ENCODE results near the gene SLC25A18.

Gene SLC25A18

DNA sequence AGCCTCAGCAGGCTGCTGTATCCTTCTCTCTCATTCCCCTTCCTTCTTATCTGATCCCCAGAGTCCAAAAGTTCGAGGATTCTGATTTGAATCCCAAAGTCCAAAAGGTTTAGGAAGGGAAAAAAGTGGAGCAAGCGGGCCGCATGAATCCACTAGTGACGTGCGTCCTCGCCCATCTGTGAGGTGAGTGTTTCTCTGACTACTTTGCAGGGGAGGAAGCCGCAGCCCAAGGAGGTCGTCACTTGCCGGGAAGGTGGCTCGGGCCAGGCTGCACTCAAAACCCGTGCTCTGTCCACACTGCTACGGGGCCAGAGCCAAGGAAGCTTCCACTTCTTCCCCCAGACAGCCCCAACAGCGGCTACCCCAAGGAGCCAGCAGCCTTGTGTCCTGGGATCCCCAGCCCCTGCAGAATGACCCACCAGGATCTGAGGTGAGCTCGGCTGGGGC is 16.3 kb downstream of the SLC25A18 start:
- Histone ChIP-seq H3K27ac (no peak overlapping the region), H3K4me3 (no peak overlapping the region)
- TF ChIP-seq, protein P1, sequence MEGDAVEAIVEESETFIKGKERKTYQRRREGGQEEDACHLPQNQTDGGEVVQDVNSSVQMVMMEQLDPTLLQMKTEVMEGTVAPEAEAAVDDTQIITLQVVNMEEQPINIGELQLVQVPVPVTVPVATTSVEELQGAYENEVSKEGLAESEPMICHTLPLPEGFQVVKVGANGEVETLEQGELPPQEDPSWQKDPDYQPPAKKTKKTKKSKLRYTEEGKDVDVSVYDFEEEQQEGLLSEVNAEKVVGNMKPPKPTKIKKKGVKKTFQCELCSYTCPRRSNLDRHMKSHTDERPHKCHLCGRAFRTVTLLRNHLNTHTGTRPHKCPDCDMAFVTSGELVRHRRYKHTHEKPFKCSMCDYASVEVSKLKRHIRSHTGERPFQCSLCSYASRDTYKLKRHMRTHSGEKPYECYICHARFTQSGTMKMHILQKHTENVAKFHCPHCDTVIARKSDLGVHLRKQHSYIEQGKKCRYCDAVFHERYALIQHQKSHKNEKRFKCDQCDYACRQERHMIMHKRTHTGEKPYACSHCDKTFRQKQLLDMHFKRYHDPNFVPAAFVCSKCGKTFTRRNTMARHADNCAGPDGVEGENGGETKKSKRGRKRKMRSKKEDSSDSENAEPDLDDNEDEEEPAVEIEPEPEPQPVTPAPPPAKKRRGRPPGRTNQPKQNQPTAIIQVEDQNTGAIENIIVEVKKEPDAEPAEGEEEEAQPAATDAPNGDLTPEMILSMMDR (IDR thresholded peaks at IDR 0.05): no peak
- DNase-seq (ENCODE audit: low spot score): no peak

GRCh38 chr22:17580441-17581031 is 17.2 kb downstream of the SLC25A18 start:
- TF ChIP-seq, protein P1 (IDR thresholded peaks at IDR 0.05): no peak
- DNase-seq (ENCODE audit: low spot score): no peak
- no peak overlapping the region for H3K27ac ChIP-seq
- no peak overlapping the region for H3K4me3 ChIP-seq

- no peak for DNase-seq (ENCODE audit: low spot score)
- TF ChIP-seq, protein P1 (IDR thresholded peaks at IDR 0.05): no peak
- H3K27ac ChIP-seq: no peak overlapping the region
- no peak overlapping the region for H3K4me3 ChIP-seq
These were observed 17.8 kb downstream of the SLC25A18 start for GRCh38 chr22:17581056-17581455.

DNA sequence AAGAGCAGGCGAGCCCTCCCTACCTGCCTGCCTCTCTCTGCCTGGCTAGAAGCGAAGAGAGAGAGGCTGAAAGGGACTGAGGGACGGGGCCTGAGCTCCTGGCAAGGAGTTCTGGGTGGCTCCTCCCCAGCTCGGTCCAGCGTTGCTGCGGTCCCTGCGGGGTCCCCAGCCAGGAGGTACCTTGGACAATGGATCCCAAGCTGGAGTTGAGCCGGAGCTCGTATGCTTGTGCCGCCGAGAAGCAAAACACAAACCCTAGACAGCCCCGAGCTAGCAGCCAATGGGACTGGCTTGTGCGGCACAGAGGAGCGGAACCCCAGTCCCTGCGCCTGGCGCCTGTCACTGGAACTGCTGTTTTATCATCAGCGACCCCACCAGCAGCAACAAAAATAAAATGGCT is 18.3 kb downstream of the SLC25A18 start:
- Histone ChIP-seq H3K27ac (no peak overlapping the region), H3K4me3 (no peak overlapping the region)
- DNase-seq (ENCODE audit: low spot score): no peak
- TF ChIP-seq, protein P1 (IDR thresholded peaks at IDR 0.05): no peak

DNA sequence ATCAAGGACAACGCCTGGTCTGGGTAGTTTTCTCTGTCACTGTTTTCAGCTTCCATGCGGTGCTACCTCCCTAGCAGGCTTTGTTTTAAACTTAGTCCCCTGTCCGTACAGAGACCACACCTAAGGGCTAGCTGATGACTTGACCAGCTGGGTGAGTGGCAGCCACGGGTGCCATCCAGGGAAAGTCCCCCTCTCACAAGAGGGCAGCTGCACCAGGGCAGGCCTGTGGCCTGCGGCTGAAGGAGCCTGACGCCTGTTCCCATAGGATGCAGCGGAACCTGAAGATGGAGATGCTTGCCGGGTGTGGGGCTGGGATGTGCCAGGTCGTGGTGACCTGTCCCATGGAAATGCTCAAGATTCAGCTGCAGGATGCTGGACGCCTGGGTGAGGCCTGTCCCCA is 19.9 kb downstream of the SLC25A18 start:
- no peak for DNase-seq (ENCODE audit: low spot score)
- TF ChIP-seq, protein P1 (IDR thresholded peaks at IDR 0.05): no peak
- Histone ChIP-seq H3K27ac (no peak overlapping the region), H3K4me3 (no peak overlapping the region)

- Histone ChIP-seq H3K4me3 (no peak overlapping the region), H3K27ac (no peak overlapping the region)
- TF ChIP-seq, protein P1 (IDR thresholded peaks at IDR 0.05): no peak
- no peak for DNase-seq (ENCODE audit: low spot score)
These were observed 23.6 kb downstream of the SLC25A18 start for GRCh38 chr22:17586831-17587440.

GRCh38 chr22:17587629-17588028 is 24.3 kb downstream of the SLC25A18 start:
- Histone ChIP-seq H3K4me3 (no peak overlapping the region), H3K27ac (no peak overlapping the region)
- TF ChIP-seq, protein P1 (IDR thresholded peaks at IDR 0.05): no peak
- DNase-seq (ENCODE audit: low spot score): no peak
